Right lobe of liver (tissue), 4 donors: ENCODE measurements around the gene JCAD.

ENCODE experiments used
- POLR2A ChIP-seq: fragments of 450-650 bp; IDR thresholded peaks from one replicate; pipeline ENCODE4 v1.6.1; 2017; ENCODE audit warnings: antibody characterized with exemption, mild to moderate bottlenecking
- TF ChIP-seq, protein P1 (sequence below), 4 donors: fragments of 200-600 bp in 3 of 4; fragments of 450-650 bp in 1 of 4; IDR thresholded peaks; one replicate each; pipeline versions ENCODE4 v1.5.1 to v1.8.0; 2016 to 2022; ENCODE audit warnings: antibody characterized with exemption in 4 of 4, mild to moderate bottlenecking in 2 of 4
- donor health status: DM: no; HTN: no; CAD: no.
- donor health status: DM: no; HTN: no; CAD: no.
- donor health status: DM: no; HTN: yes; CAD: no.

DNA sequence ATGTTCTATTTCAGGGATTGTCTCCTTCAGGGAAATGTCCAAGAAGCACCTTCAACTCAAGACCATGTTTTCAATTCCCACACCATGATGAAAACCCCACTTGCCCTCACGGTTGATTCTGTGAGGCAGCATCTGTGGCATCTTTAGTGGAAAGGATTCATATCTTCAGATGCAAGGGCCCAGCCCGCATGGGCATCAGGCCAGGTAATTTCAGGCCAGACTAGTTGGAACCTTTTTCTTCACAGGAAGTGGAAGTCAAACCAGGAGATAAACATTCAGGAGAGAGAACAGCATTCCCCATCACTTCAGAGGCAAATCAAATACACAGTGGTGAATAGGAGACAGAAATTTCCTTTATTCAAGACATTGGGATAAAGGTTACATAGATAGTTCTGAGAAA lies 88.8 kb downstream of the JCAD start:
- TF ChIP-seq, protein P1, sequence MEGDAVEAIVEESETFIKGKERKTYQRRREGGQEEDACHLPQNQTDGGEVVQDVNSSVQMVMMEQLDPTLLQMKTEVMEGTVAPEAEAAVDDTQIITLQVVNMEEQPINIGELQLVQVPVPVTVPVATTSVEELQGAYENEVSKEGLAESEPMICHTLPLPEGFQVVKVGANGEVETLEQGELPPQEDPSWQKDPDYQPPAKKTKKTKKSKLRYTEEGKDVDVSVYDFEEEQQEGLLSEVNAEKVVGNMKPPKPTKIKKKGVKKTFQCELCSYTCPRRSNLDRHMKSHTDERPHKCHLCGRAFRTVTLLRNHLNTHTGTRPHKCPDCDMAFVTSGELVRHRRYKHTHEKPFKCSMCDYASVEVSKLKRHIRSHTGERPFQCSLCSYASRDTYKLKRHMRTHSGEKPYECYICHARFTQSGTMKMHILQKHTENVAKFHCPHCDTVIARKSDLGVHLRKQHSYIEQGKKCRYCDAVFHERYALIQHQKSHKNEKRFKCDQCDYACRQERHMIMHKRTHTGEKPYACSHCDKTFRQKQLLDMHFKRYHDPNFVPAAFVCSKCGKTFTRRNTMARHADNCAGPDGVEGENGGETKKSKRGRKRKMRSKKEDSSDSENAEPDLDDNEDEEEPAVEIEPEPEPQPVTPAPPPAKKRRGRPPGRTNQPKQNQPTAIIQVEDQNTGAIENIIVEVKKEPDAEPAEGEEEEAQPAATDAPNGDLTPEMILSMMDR (IDR thresholded peaks at IDR 0.05), result no peak
- TF ChIP-seq POLR2A, result no peak
